HepG2 (cell line): ENCODE data around the gene MARS2. TPM values are rescaled to one million over a fixed set of nuclear protein-coding genes. Genes with fewer than 3 reads are reported as not detected.

ENCODE experiments used
- ARID2 ChIP-seq: sonication (generic); formaldehyde crosslinking; IDR thresholded peaks from 2 replicates; pipeline ENCODE4 v1.8.1; 2022; ENCODE audit warnings: mild to moderate bottlenecking, missing genetic modification reagents, borderline replicate concordance
- CBX2 ChIP-seq, 2 experiments: fragments of 200-600 bp in 1 of 2; sonication (generic); formaldehyde crosslinking in 1 of 2; IDR thresholded peaks; 2 replicates each; pipeline versions ENCODE4 v1.7.0 to v1.8.1; 2018 to 2022; ENCODE audit warnings: low read depth in 2 of 2, low read length in 1 of 2, mild to moderate bottlenecking in 1 of 2, missing genetic modification reagents in 1 of 2
- FOXO1 ChIP-seq: sonication (generic); formaldehyde crosslinking; IDR thresholded peaks from 2 replicates; pipeline ENCODE4 v1.4.0; 2020; ENCODE audit warnings: missing genetic modification reagents
- HOXA9 ChIP-seq: sonication (generic); formaldehyde crosslinking; IDR thresholded peaks from 2 replicates; pipeline ENCODE4 v1.8.1; 2022; ENCODE audit warnings: missing genetic modification reagents, mild to moderate bottlenecking, moderate library complexity, borderline replicate concordance
- JUNB ChIP-seq: sonication (generic); formaldehyde crosslinking; IDR thresholded peaks from 2 replicates; pipeline ENCODE4 v1.8.0; 2022; ENCODE audit warnings: missing genetic modification reagents, mild to moderate bottlenecking, borderline replicate concordance
- MIER3 ChIP-seq: IDR thresholded peaks from 2 replicates; pipeline ENCODE4 v1.6.1; 2016; ENCODE audit warnings: missing compliant biosample characterization, borderline replicate concordance
- NR2F1 ChIP-seq, 2 experiments: fragments of 450-650 bp in 1 of 2; formaldehyde crosslinking in 1 of 2; IDR thresholded peaks; 2 replicates each; pipeline versions ENCODE4 v1.5.0 to v1.6.1; 2016 to 2020; ENCODE audit warnings: mild to moderate bottlenecking in 1 of 2, missing compliant biosample characterization in 1 of 2, missing genetic modification reagents in 1 of 2, moderate library complexity in 1 of 2
- TAF1 ChIP-seq: sonication (generic); formaldehyde crosslinking; IDR thresholded peaks from 2 replicates; pipeline ENCODE4 v1.4.0; 2020; ENCODE audit warnings: missing genetic modification reagents
- ZMYM2 ChIP-seq: sonication (generic); formaldehyde crosslinking; IDR thresholded peaks from 2 replicates; pipeline ENCODE4 v1.8.0; 2022; ENCODE audit warnings: mild to moderate bottlenecking, missing genetic modification reagents
- ZNF598 ChIP-seq: sonication (generic); formaldehyde crosslinking; IDR thresholded peaks from 2 replicates; pipeline ENCODE4 v1.5.1; 2020; ENCODE audit warnings: mild to moderate bottlenecking, missing genetic modification reagents, borderline replicate concordance
- ZNF773 ChIP-seq: sonication (generic); formaldehyde crosslinking; IDR thresholded peaks from 2 replicates; pipeline ENCODE4 v1.4.0; 2020; ENCODE audit warnings: missing genetic modification reagents, borderline replicate concordance
- ZNF83 ChIP-seq: sonication (generic); formaldehyde crosslinking; IDR thresholded peaks from 2 replicates; pipeline ENCODE4 v1.4.0; 2020; ENCODE audit warnings: missing genetic modification reagents, mild to moderate bottlenecking, borderline replicate concordance
- ZNF883 ChIP-seq: sonication (generic); formaldehyde crosslinking; IDR thresholded peaks from 2 replicates; pipeline ENCODE4 v1.5.1; 2020; ENCODE audit warnings: mild to moderate bottlenecking, missing genetic modification reagents; ENCODE audit errors: not compliant biosample characterization
- polyA plus RNA-seq, 8 experiments: library from polyadenylated mRNA; depleted of rRNA in 3 of 8; stranded (reverse) in 7 of 8; unstranded in 1 of 8; fragments of >200 nt; fragmentation: Illumina TruSeq in 4 of 8; extraction: Trizol in 4 of 8; gene quantifications; 2 replicates each; pipeline versions ENCODE4 v1.2.1 to v1.2.3, GENCODE V29; 2011 to 2016; ENCODE audit warnings: low read depth in 4 of 8, missing spikeins in 1 of 8, mixed read lengths in 1 of 8; ENCODE audit not compliant: insufficient read depth in 1 of 8
- total RNA-seq, 5 experiments: library from RNA; depleted of rRNA; stranded (reverse); fragments of >200 nt; fragmentation: Illumina TruSeq; extraction: Trizol; gene quantifications; 2 replicates each; pipeline ENCODE4 v1.2.3, GENCODE V29; 2016; ENCODE audit warnings: low read depth in 1 of 5
- TF ChIP-seq, protein P1 (sequence below): sonication (generic); formaldehyde crosslinking; IDR thresholded peaks from 2 replicates; pipeline ENCODE4 v1.5.0; 2020; ENCODE audit warnings: mild to moderate bottlenecking, missing genetic modification reagents, moderate library complexity
- TF ChIP-seq, protein P2 (sequence below): sonication (generic); formaldehyde crosslinking; IDR thresholded peaks from 2 replicates; pipeline ENCODE4 v1.4.0; 2020; ENCODE audit warnings: mild to moderate bottlenecking, missing genetic modification reagents
- TF ChIP-seq, protein P3 (sequence below): sonication (generic); formaldehyde crosslinking; IDR thresholded peaks from 2 replicates; pipeline ENCODE4 v1.5.0; 2020; ENCODE audit warnings: missing genetic modification reagents
- TF ChIP-seq, protein P4 (sequence below): sonication (generic); formaldehyde crosslinking; IDR thresholded peaks from 2 replicates; pipeline ENCODE4 v1.4.0; 2020; ENCODE audit warnings: missing genetic modification reagents
- TF ChIP-seq, protein P5 (sequence below): sonication (generic); formaldehyde crosslinking; IDR thresholded peaks from 2 replicates; pipeline ENCODE4 v1.4.0; 2020; ENCODE audit warnings: mild to moderate bottlenecking, missing genetic modification reagents

MARS2 gene
- total and polyA plus RNA-seq, 2 of the 13 experiments (the other 11 are each of a cell fraction or from before 2014, with no cell fraction given): 6.9 to 16.2 TPM

DNA sequence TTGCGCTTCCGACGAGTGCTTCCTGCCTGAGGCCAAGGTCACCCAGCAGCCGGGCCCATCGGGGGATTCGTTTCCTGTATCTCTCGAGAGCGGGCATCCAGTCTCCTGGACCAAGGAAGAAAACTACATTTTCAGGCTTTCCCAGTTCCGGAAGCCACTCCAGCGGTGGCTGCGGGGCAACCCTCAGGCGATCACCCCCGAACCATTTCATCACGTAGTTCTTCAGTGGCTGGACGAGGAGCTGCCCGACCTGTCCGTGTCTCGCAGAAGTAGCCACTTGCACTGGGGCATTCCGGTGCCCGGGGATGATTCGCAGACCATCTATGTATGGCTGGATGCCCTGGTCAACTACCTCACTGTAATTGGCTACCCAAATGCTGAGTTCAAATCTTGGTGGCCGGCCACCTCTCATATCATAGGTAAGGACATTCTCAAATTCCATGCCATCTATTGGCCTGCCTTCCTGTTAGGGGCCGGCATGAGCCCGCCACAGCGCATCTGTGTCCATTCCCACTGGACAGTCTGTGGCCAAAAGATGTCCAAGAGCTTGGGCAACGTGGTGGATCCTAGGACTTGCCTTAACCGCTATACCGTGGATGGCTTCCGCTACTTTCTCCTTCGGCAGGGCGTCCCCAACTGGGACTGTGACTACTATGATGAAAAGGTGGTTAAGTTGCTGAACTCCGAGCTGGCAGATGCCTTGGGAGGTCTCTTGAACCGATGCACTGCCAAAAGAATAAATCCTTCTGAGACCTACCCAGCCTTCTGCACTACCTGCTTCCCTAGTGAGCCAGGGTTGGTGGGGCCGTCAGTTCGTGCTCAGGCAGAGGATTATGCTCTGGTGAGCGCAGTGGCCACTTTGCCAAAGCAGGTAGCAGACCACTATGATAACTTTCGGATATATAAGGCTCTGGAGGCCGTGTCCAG lies 1.0 kb downstream of the MARS2 start (continued):
- TF ChIP-seq, protein P1, sequence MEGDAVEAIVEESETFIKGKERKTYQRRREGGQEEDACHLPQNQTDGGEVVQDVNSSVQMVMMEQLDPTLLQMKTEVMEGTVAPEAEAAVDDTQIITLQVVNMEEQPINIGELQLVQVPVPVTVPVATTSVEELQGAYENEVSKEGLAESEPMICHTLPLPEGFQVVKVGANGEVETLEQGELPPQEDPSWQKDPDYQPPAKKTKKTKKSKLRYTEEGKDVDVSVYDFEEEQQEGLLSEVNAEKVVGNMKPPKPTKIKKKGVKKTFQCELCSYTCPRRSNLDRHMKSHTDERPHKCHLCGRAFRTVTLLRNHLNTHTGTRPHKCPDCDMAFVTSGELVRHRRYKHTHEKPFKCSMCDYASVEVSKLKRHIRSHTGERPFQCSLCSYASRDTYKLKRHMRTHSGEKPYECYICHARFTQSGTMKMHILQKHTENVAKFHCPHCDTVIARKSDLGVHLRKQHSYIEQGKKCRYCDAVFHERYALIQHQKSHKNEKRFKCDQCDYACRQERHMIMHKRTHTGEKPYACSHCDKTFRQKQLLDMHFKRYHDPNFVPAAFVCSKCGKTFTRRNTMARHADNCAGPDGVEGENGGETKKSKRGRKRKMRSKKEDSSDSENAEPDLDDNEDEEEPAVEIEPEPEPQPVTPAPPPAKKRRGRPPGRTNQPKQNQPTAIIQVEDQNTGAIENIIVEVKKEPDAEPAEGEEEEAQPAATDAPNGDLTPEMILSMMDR (CRISPR knock-in tag): no peak
- TF ChIP-seq JUNB (CRISPR knock-in tag): no peak
- TF ChIP-seq ARID2 (CRISPR knock-in tag): 0 out of 2 replicates have a peak, but pooled peaks have one; percentile 53
- TF ChIP-seq, protein P2, sequence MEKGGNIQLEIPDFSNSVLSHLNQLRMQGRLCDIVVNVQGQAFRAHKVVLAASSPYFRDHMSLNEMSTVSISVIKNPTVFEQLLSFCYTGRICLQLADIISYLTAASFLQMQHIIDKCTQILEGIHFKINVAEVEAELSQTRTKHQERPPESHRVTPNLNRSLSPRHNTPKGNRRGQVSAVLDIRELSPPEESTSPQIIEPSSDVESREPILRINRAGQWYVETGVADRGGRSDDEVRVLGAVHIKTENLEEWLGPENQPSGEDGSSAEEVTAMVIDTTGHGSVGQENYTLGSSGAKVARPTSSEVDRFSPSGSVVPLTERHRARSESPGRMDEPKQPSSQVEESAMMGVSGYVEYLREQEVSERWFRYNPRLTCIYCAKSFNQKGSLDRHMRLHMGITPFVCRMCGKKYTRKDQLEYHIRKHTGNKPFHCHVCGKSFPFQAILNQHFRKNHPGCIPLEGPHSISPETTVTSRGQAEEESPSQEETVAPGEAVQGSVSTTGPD (CRISPR knock-in tag): no peak
- TF ChIP-seq, protein P3, sequence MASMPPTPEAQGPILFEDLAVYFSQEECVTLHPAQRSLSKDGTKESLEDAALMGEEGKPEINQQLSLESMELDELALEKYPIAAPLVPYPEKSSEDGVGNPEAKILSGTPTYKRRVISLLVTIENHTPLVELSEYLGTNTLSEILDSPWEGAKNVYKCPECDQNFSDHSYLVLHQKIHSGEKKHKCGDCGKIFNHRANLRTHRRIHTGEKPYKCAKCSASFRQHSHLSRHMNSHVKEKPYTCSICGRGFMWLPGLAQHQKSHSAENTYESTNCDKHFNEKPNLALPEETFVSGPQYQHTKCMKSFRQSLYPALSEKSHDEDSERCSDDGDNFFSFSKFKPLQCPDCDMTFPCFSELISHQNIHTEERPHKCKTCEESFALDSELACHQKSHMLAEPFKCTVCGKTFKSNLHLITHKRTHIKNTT (CRISPR knock-in tag): no peak
- no peak for TF ChIP-seq ZNF83
- TF ChIP-seq ZMYM2: no peak
- TF ChIP-seq HOXA9 (CRISPR knock-in tag): no peak
- TF ChIP-seq, protein P4, sequence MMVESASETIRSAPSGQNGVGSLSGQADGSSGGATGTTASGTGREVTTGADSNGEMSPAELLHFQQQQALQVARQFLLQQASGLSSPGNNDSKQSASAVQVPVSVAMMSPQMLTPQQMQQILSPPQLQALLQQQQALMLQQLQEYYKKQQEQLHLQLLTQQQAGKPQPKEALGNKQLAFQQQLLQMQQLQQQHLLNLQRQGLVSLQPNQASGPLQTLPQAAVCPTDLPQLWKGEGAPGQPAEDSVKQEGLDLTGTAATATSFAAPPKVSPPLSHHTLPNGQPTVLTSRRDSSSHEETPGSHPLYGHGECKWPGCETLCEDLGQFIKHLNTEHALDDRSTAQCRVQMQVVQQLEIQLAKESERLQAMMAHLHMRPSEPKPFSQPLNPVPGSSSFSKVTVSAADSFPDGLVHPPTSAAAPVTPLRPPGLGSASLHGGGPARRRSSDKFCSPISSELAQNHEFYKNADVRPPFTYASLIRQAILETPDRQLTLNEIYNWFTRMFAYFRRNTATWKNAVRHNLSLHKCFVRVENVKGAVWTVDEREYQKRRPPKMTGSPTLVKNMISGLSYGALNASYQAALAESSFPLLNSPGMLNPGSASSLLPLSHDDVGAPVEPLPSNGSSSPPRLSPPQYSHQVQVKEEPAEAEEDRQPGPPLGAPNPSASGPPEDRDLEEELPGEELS (CRISPR knock-in tag): no peak
- TF ChIP-seq ZNF883 (CRISPR knock-in tag): no peak
- TF ChIP-seq ZNF598 (CRISPR knock-in tag): no peak
- no peak for TF ChIP-seq TAF1 (CRISPR knock-in tag)
- TF ChIP-seq FOXO1 (CRISPR knock-in tag): no peak
- no peak for TF ChIP-seq CBX2 (IDR thresholded peaks at IDR 0.05; ENCODE audit: low read depth, low read length)
- no peak for TF ChIP-seq CBX2 (CRISPR knock-in tag; IDR thresholded peaks at IDR 0.05; ENCODE audit: low read depth)
- TF ChIP-seq, protein P5, sequence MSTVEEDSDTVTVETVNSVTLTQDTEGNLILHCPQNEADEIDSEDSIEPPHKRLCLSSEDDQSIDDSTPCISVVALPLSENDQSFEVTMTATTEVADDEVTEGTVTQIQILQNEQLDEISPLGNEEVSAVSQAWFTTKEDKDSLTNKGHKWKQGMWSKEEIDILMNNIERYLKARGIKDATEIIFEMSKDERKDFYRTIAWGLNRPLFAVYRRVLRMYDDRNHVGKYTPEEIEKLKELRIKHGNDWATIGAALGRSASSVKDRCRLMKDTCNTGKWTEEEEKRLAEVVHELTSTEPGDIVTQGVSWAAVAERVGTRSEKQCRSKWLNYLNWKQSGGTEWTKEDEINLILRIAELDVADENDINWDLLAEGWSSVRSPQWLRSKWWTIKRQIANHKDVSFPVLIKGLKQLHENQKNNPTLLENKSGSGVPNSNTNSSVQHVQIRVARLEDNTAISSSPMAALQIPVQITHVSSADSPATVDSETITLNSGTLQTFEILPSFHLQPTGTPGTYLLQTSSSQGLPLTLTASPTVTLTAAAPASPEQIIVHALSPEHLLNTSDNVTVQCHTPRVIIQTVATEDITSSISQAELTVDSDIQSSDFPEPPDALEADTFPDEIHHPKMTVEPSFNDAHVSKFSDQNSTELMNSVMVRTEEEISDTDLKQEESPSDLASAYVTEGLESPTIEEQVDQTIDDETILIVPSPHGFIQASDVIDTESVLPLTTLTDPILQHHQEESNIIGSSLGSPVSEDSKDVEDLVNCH (CRISPR knock-in tag): no peak
- TF ChIP-seq MIER3 (CRISPR knock-in tag): no peak
- TF ChIP-seq ZNF773 (CRISPR knock-in tag): no peak
- no peak for TF ChIP-seq NR2F1 (CRISPR knock-in tag; IDR thresholded peaks at IDR 0.05)
